ENCODE results near the gene ULBP1. TPM values are rescaled to one million over a fixed set of nuclear protein-coding genes. Genes with fewer than 3 reads are reported as not detected.
"Not testable (repeated sequence)": the region's sequence is repeated elsewhere in the genome, so short reads cannot be mapped to it uniquely, and the experiment has no call there.

Gene ULBP1
- total and polyA plus RNA-seq, 3 donors from 2014 or later, result 2.3 to 5.9 (median 4.7) TPM

- Histone ChIP-seq H3K4me3 (no peak overlapping the region), H3K27ac (no peak overlapping the region), H3K4me1 (peaks cover 11% of the 10 kb centered on the region), H3K36me3 (ENCODE audit: low read depth, missing control alignments) (no peaks in the 10 kb centered on the region), H3K9me3 (no peaks in the 10 kb centered on the region), H3K27me3 (peaks cover 3% of the 10 kb centered on the region)
- no peak for DNase-seq
- intact Hi-C loops (cut with DNase I; ENCODE audit: low total_unique reads), result no loop called here
- TF ChIP-seq POLR2A (IDR thresholded peaks at IDR 0.05) (no peak), CTCF (IDR thresholded peaks at IDR 0.05) (no peak)
- 60 to 72% methylated on average over 2 to 7 of the region's 7 CpGs for WGBS, 2 donors
Observed at GRCh38 chr6:149962461-149963211, 1.1 kb upstream of the ULBP1 start.

GRCh38 chr6:149963212-149963461 is 606 bp upstream of the ULBP1 start:
- TF ChIP-seq POLR2A (IDR thresholded peaks at IDR 0.05) (no peak), CTCF (IDR thresholded peaks at IDR 0.05) (no peak)
- peak overlapping the region in 1 of 2 donors; percentile 62 for H3K4me3 ChIP-seq
- peak; percentile 69 for DNase-seq
- intact Hi-C loops (cut with DNase I; ENCODE audit: low total_unique reads), result no loop called here
- 33 to 41% methylated on average over 8 of the region's 8 CpGs for WGBS, 2 donors
- no peaks in the 10 kb centered on the region for H3K36me3 ChIP-seq (ENCODE audit: low read depth, missing control alignments)
- H3K27me3 ChIP-seq, result peaks cover 3% of the 10 kb centered on the region
- no peaks in the 10 kb centered on the region for H3K9me3 ChIP-seq
- H3K4me1 ChIP-seq, result peaks cover 11% of the 10 kb centered on the region
- peak overlapping the region in 1 of 2 donors; percentile 16 for H3K27ac ChIP-seq

- intact Hi-C loops (cut with DNase I; ENCODE audit: low total_unique reads), result no loop called here
- DNase-seq, result no peak
- 2 to 3% methylated on average over 71 to 97 of the region's 103 CpGs for WGBS, 2 donors
Observed at GRCh38 chr6:149964308-149965193, 808 bp downstream of the ULBP1 start.

GRCh38 chr6:149965194-149966020 is 1.7 kb downstream of the ULBP1 start:
- DNase-seq, result no peak
- H3K27me3 ChIP-seq, result peaks cover 3% of the 10 kb centered on the region
- peaks cover 11% of the 10 kb centered on the region for H3K4me1 ChIP-seq
- H3K4me3 ChIP-seq, result peak overlapping the region; percentile 34 to 62
- TF ChIP-seq POLR2A (IDR thresholded peaks at IDR 0.05) (no peak), CTCF (IDR thresholded peaks at IDR 0.05) (no peak)
- no peak overlapping the region for H3K27ac ChIP-seq
- intact Hi-C loops (cut with DNase I; ENCODE audit: low total_unique reads), result no loop called here
- H3K36me3 ChIP-seq (ENCODE audit: low read depth, missing control alignments), result no peaks in the 10 kb centered on the region
- no peaks in the 10 kb centered on the region for H3K9me3 ChIP-seq
- 8 to 10% methylated on average over 33 to 38 of the region's 38 CpGs for WGBS, 2 donors

More at GRCh38 chr6:149964308-149965193, 808 bp downstream of the ULBP1 start:
- Histone ChIP-seq H3K9me3 (no peaks in the 10 kb centered on the region), H3K27ac (no peak overlapping the region), H3K27me3 (peaks cover 3% of the 10 kb centered on the region), H3K4me3 (peak overlapping the region; percentile 34 to 62), H3K4me1 (peaks cover 11% of the 10 kb centered on the region), H3K36me3 (ENCODE audit: low read depth, missing control alignments) (no peaks in the 10 kb centered on the region)
- TF ChIP-seq CTCF (IDR thresholded peaks at IDR 0.05) (no peak), POLR2A (IDR thresholded peaks at IDR 0.05) (no peak)

- H3K27me3 ChIP-seq; H3K27ac ChIP-seq; intact Hi-C loops (cut with DNase I; ENCODE audit: low total_unique reads); H3K4me3 ChIP-seq; DNase-seq; H3K9me3 ChIP-seq; H3K36me3 ChIP-seq (ENCODE audit: low read depth, missing control alignments): not testable (repeated sequence)
- H3K4me1 ChIP-seq, result peaks cover 11% of the 10 kb centered on the region
- 100% methylated on average over 2 of the region's 2 CpGs; no CpG with 5 or more reads in 1 of the 2 donors for WGBS, 2 donors
Observed at GRCh38 chr6:149966319-149966718, 2.6 kb downstream of the ULBP1 start.

Data from testis (tissue), 3 donors.